ENCODE data around the gene ASNSD1.
"Not testable (repeated sequence)": the region's sequence is repeated elsewhere in the genome, so short reads cannot be mapped to it uniquely, and the experiment has no call there.

ASNSD1 gene

GRCh38 chr2:189648846-189649509 is 12.3 kb upstream of the ASNSD1 start:
- no peak for DNase-seq

GRCh38 chr2:189651284-189651683 is 10.0 kb upstream of the ASNSD1 start:
- no peak for DNase-seq

GRCh38 chr2:189653464-189653863 is 7.8 kb upstream of the ASNSD1 start:
- not testable (repeated sequence) for DNase-seq

GRCh38 chr2:189654641-189655040 is 6.6 kb upstream of the ASNSD1 start:
- DNase-seq = no peak

GRCh38 chr2:189657867-189658266 is 3.4 kb upstream of the ASNSD1 start:
- no peak for DNase-seq

GRCh38 chr2:189658306-189659212 is 2.7 kb upstream of the ASNSD1 start:
- no peak for DNase-seq

- DNase-seq = no peak
Measured at GRCh38 chr2:189659734-189660133, 1.5 kb upstream of the ASNSD1 start.

GRCh38 chr2:189660803-189661147 is 484 bp upstream of the ASNSD1 start:
- no peak for DNase-seq

GRCh38 chr2:189661957-189662321 is 680 bp downstream of the ASNSD1 start:
- no peak for DNase-seq

GRCh38 chr2:189662669-189663226 is 1.5 kb downstream of the ASNSD1 start:
- no peak for DNase-seq

GRCh38 chr2:189663319-189663718 is 2.1 kb downstream of the ASNSD1 start:
- DNase-seq = not testable (repeated sequence)

- no peak for DNase-seq
Measured at GRCh38 chr2:189669913-189670312, 8.7 kb downstream of the ASNSD1 start.

GRCh38 chr2:189673661-189674373 is 12.6 kb downstream of the ASNSD1 start:
- DNase-seq = no peak

- no peak for DNase-seq
Measured at GRCh38 chr2:189674374-189675112, 13.3 kb downstream of the ASNSD1 start, which contains the start of gene ANKAR. Gene ANKAR, plus strand, starts transcription at chr2:189674670. Its CDS starts 1,821 bp downstream, at chr2:189676491.

- no peak for DNase-seq
Measured at GRCh38 chr2:189676471-189676870, 15.2 kb downstream of the ASNSD1 start.

- DNase-seq = no peak
Measured at GRCh38 chr2:189679226-189679625, 18.0 kb downstream of the ASNSD1 start.

- DNase-seq = no peak
Measured at GRCh38 chr2:189681203-189681602, 19.9 kb downstream of the ASNSD1 start.

GRCh38 chr2:189681903-189682302 is 20.6 kb downstream of the ASNSD1 start:
- DNase-seq = no peak

GRCh38 chr2:189683348-189683747 is 22.1 kb downstream of the ASNSD1 start:
- no peak for DNase-seq

- DNase-seq = no peak
Measured at GRCh38 chr2:189684811-189685210, 23.6 kb downstream of the ASNSD1 start.

GRCh38 chr2:189685540-189686229 is 24.4 kb downstream of the ASNSD1 start:
- DNase-seq = no peak

GRCh38 chr2:189687796-189688195 is 26.5 kb downstream of the ASNSD1 start:
- not testable (repeated sequence) for DNase-seq

Data from NCI-H1048 (cell line).